Measurements from ENCODE around the gene RNF26.

RNF26 gene

GRCh38 chr11:119350302-119350701, 16.0 kb downstream of the RNF26 start:
- no peak for DNase-seq (ENCODE audit: low read depth in 1 of 2, low spot score in 1 of 2)

GRCh38 chr11:119351232-119351631, 16.9 kb downstream of the RNF26 start:
- DNase-seq (ENCODE audit: low read depth in 1 of 2, low spot score in 1 of 2), result no peak

- DNase-seq (ENCODE audit: low read depth in 1 of 2, low spot score in 1 of 2), result no peak
These were observed 18.5 kb downstream of the RNF26 start for GRCh38 chr11:119352857-119353260.

GRCh38 chr11:119355091-119355843, 20.9 kb downstream of the RNF26 start:
- DNase-seq (ENCODE audit: low read depth in 1 of 2, low spot score in 1 of 2), result no peak

GRCh38 chr11:119356349-119357031, 22.2 kb downstream of the RNF26 start:
- DNase-seq (ENCODE audit: low read depth in 1 of 2, low spot score in 1 of 2), result peak; percentile 41 to 47

- DNase-seq (ENCODE audit: low read depth in 1 of 2, low spot score in 1 of 2), result no peak
These were observed 22.7 kb downstream of the RNF26 start for GRCh38 chr11:119357074-119357473.

- no peak for DNase-seq (ENCODE audit: low read depth in 1 of 2, low spot score in 1 of 2)
These were observed 25.3 kb downstream of the RNF26 start for GRCh38 chr11:119359365-119360214.

- no peak for DNase-seq (ENCODE audit: low read depth in 1 of 2, low spot score in 1 of 2)
These were observed 26.9 kb downstream of the RNF26 start for GRCh38 chr11:119361056-119361787.

- DNase-seq (ENCODE audit: low read depth in 1 of 2, low spot score in 1 of 2), result no peak
These were observed 27.8 kb downstream of the RNF26 start for GRCh38 chr11:119361941-119362725.

GRCh38 chr11:119362741-119363080, 28.4 kb downstream of the RNF26 start:
- DNase-seq (ENCODE audit: low read depth in 1 of 2, low spot score in 1 of 2), result no peak

GRCh38 chr11:119363081-119363850, 28.9 kb downstream of the RNF26 start:
- no peak for DNase-seq (ENCODE audit: low read depth in 1 of 2, low spot score in 1 of 2)

- peak in 1 of 2 donors; percentile 39 for DNase-seq (ENCODE audit: low read depth in 1 of 2, low spot score in 1 of 2)
These were observed 29.7 kb downstream of the RNF26 start for GRCh38 chr11:119363851-119364590.

- DNase-seq (ENCODE audit: low read depth in 1 of 2, low spot score in 1 of 2), result no peak
These were observed 30.8 kb downstream of the RNF26 start for GRCh38 chr11:119365071-119365591.

- DNase-seq (ENCODE audit: low read depth in 1 of 2, low spot score in 1 of 2), result no peak
These were observed 32.6 kb downstream of the RNF26 start for GRCh38 chr11:119366690-119367620.

- DNase-seq (ENCODE audit: low read depth in 1 of 2, low spot score in 1 of 2), result no peak
These were observed 33.4 kb downstream of the RNF26 start for GRCh38 chr11:119367661-119368120.

GRCh38 chr11:119368121-119369034, 34.1 kb downstream of the RNF26 start:
- no peak for DNase-seq (ENCODE audit: low read depth in 1 of 2, low spot score in 1 of 2)
